HG02588 (cell line): ENCODE data around the gene INSC.
A peak's percentile ranks its signal among the peaks of the same experiment; 100 is the strongest.

Experiments used
- ATAC-seq: cut with Tn5 transposase; IDR thresholded peaks from one replicate; pipeline ENCODE4 v1.9.1; 2021; ENCODE audit warnings: mild to moderate bottlenecking, moderate library complexity; ENCODE audit not compliant: unreplicated experiment

The INSC gene

GRCh38 chr11:15212876-15213275 lies 98.2 kb downstream of the INSC start:
- ATAC-seq: no peak

GRCh38 chr11:15213471-15214231 lies 98.9 kb downstream of the INSC start:
- no peak for ATAC-seq

- ATAC-seq: no peak
Observed at GRCh38 chr11:15215005-15215404, 100.3 kb downstream of the INSC start.

GRCh38 chr11:15216678-15217077 lies 102.0 kb downstream of the INSC start:
- no peak for ATAC-seq

GRCh38 chr11:15217416-15217815 lies 102.7 kb downstream of the INSC start:
- no peak for ATAC-seq

GRCh38 chr11:15222777-15223176 lies 108.1 kb downstream of the INSC start:
- no peak for ATAC-seq

- no peak for ATAC-seq
Observed at GRCh38 chr11:15223318-15223717, 108.6 kb downstream of the INSC start.

GRCh38 chr11:15224466-15224865 lies 109.7 kb downstream of the INSC start:
- no peak for ATAC-seq

GRCh38 chr11:15227011-15227410 lies 112.3 kb downstream of the INSC start:
- ATAC-seq: no peak

GRCh38 chr11:15228331-15228849 lies 113.7 kb downstream of the INSC start:
- ATAC-seq: no peak

GRCh38 chr11:15229069-15229468 lies 114.3 kb downstream of the INSC start:
- no peak for ATAC-seq

- ATAC-seq: no peak
Observed at GRCh38 chr11:15232496-15232895, 117.8 kb downstream of the INSC start.

GRCh38 chr11:15233371-15234165 lies 118.8 kb downstream of the INSC start:
- no peak for ATAC-seq

GRCh38 chr11:15234796-15235195 lies 120.1 kb downstream of the INSC start:
- no peak for ATAC-seq

GRCh38 chr11:15236559-15236958 lies 121.8 kb downstream of the INSC start:
- no peak for ATAC-seq

- ATAC-seq: no peak
Observed at GRCh38 chr11:15238856-15239255, 124.1 kb downstream of the INSC start.

GRCh38 chr11:15248749-15249148 lies 134.0 kb downstream of the INSC start:
- ATAC-seq: no peak

GRCh38 chr11:15258433-15259165 lies 143.9 kb downstream of the INSC start:
- peak; percentile 45 for ATAC-seq

- no peak for ATAC-seq
Observed at GRCh38 chr11:15266999-15267398, 152.3 kb downstream of the INSC start.

GRCh38 chr11:15268598-15268997 lies 153.9 kb downstream of the INSC start:
- ATAC-seq: no peak

GRCh38 chr11:15275141-15275540 lies 160.4 kb downstream of the INSC start:
- no peak for ATAC-seq
